ENCODE measurements around the gene ELMO1.

Gene ELMO1

GRCh38 chr7:37038706-37039105 is 410.0 kb downstream of the ELMO1 start:
- no peak for DNase-seq

GRCh38 chr7:37037286-37037685 is 411.4 kb downstream of the ELMO1 start:
- no peak for DNase-seq

GRCh38 chr7:37035631-37036030 is 413.0 kb downstream of the ELMO1 start:
- no peak for DNase-seq

GRCh38 chr7:37033141-37033540 is 415.5 kb downstream of the ELMO1 start:
- no peak for DNase-seq

- no peak for DNase-seq
These were observed 416.4 kb downstream of the ELMO1 start for GRCh38 chr7:37032258-37032601.

- DNase-seq: no peak
These were observed 416.9 kb downstream of the ELMO1 start for GRCh38 chr7:37031571-37032257.

GRCh38 chr7:37028909-37029440 is 419.7 kb downstream of the ELMO1 start:
- no peak for DNase-seq

GRCh38 chr7:37027557-37028341 is 420.9 kb downstream of the ELMO1 start:
- no peak for DNase-seq

GRCh38 chr7:37027104-37027503 is 421.6 kb downstream of the ELMO1 start:
- DNase-seq: no peak

GRCh38 chr7:37018954-37019353 is 429.7 kb downstream of the ELMO1 start:
- DNase-seq: no peak

- no peak for DNase-seq
These were observed 432.4 kb downstream of the ELMO1 start for GRCh38 chr7:37016064-37016878.

- no peak for DNase-seq
These were observed 433.2 kb downstream of the ELMO1 start for GRCh38 chr7:37015353-37016034.

GRCh38 chr7:37013771-37014170 is 434.9 kb downstream of the ELMO1 start:
- no peak for DNase-seq

GRCh38 chr7:37011151-37011890 is 437.3 kb downstream of the ELMO1 start:
- no peak for DNase-seq

- no peak for DNase-seq
These were observed 439.5 kb downstream of the ELMO1 start for GRCh38 chr7:37009125-37009675.

- no peak for DNase-seq
These were observed 441.0 kb downstream of the ELMO1 start for GRCh38 chr7:37007691-37008090.

- DNase-seq: no peak
These were observed 441.4 kb downstream of the ELMO1 start for GRCh38 chr7:37007268-37007667.

GRCh38 chr7:37006764-37007163 is 441.9 kb downstream of the ELMO1 start:
- DNase-seq: no peak

- DNase-seq: no peak
These were observed 448.2 kb downstream of the ELMO1 start for GRCh38 chr7:37000511-37000910.

- no peak for DNase-seq
These were observed 448.8 kb downstream of the ELMO1 start for GRCh38 chr7:36999626-37000485.

- DNase-seq: no peak
These were observed 452.9 kb downstream of the ELMO1 start for GRCh38 chr7:36995776-36996175.

All from activated CD4-positive, CD25-positive, alpha-beta regulatory T cell treated with anti-CD3 and anti-CD28 coated beads, Interleukin-2, amount 50 U/mL, for 72 hours (primary cell).